ENCODE results near the gene LRRC43. TPM values are rescaled to one million over a fixed set of nuclear protein-coding genes. Genes with fewer than 3 reads are reported as not detected.
"Not testable (repeated sequence)": the region's sequence is repeated elsewhere in the genome, so short reads cannot be mapped to it uniquely, and the experiment has no call there.

The LRRC43 gene
- total and polyA plus RNA-seq, 2 experiments from 2014 or later: 0.45 TPM; not detected in 1

DNA sequence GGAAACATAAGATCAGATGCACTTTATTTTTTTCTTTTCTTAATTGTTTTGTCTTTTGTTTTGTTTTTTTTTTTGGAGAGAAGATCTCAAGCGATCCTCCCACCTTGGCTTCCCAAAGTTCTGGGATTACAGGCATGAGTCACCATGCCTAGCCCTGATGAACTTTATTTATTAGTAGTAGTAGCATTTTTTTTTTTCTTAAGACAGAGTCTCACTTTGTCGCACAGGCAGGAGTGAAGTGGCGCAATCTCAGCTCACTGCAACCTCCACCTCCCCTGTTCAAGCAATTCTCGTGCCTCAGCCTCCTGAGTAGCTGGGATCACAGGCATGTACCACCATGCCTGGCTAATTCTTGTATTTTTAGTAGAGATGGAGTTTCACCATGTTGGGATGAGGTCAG, 6.5 kb upstream of the LRRC43 start:
- H3K27me3 ChIP-seq (ENCODE audit: insufficient read depth); H3K36me3 Mint-ChIP-seq (ENCODE audit: low read depth); H3K79me2 ChIP-seq (replicated peaks; ENCODE audit: insufficient read depth); ATAC-seq; H3K4me2 ChIP-seq; H3K27ac Mint-ChIP-seq; H3K4me1 ChIP-seq (ENCODE audit: insufficient read depth); H2AFZ ChIP-seq; H3F3A ChIP-seq (replicated peaks; ENCODE audit: low read depth); H4K20me1 ChIP-seq (replicated peaks; ENCODE audit: insufficient read depth); H3K36me3 ChIP-seq (ENCODE audit: insufficient read depth); H3K27ac ChIP-seq (ENCODE audit: low read depth); H3K4me3 ChIP-seq; DNase-seq (ENCODE audit: low spot score); H3K4me1 Mint-ChIP-seq; H3K9me3 Mint-ChIP-seq; H3K9me2 ChIP-seq (ENCODE audit: insufficient read depth); H3K27me3 Mint-ChIP-seq (ENCODE audit: insufficient read depth, low read depth, poor library complexity); H3K4me3 Mint-ChIP-seq: not testable (repeated sequence)

DNA sequence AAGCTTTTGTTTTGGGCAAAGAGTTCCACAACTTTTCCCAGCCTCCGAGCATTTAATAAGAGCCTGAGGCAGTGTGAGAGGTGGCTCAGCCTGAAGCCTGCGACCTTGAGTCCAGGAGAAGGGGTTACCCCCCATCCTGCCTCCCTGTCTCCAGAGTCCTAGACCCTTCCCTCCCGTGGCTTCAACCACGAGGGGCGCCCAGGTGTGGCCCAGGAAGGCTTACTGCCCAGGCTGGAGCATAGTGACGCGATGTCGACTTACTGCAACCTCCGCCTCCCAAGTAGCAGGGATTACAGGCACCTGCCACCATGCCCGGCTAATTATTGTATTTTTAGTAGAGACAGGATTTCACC, 641 bp downstream of the LRRC43 start:
- H3K4me2 ChIP-seq: peak overlapping the region; percentile 83
- TF ChIP-seq, protein P1, sequence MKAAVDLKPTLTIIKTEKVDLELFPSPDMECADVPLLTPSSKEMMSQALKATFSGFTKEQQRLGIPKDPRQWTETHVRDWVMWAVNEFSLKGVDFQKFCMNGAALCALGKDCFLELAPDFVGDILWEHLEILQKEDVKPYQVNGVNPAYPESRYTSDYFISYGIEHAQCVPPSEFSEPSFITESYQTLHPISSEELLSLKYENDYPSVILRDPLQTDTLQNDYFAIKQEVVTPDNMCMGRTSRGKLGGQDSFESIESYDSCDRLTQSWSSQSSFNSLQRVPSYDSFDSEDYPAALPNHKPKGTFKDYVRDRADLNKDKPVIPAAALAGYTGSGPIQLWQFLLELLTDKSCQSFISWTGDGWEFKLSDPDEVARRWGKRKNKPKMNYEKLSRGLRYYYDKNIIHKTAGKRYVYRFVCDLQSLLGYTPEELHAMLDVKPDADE (IDR thresholded peaks at IDR 0.05): no peak
- no peak for TF ChIP-seq EZH2 (IDR thresholded peaks at IDR 0.05; ENCODE audit: low read depth, unreplicated experiment)
- TF ChIP-seq STAT1 (IDR thresholded peaks at IDR 0.05; ENCODE audit: unreplicated experiment): no peak
- no peak for TF ChIP-seq EZH2phosphoT487 (IDR thresholded peaks at IDR 0.05; ENCODE audit: unreplicated experiment)
- TF ChIP-seq CREB1 (CRISPR knock-in tag; IDR thresholded peaks at IDR 0.05; ENCODE audit: low read depth): no peak
- TF ChIP-seq, protein P2, sequence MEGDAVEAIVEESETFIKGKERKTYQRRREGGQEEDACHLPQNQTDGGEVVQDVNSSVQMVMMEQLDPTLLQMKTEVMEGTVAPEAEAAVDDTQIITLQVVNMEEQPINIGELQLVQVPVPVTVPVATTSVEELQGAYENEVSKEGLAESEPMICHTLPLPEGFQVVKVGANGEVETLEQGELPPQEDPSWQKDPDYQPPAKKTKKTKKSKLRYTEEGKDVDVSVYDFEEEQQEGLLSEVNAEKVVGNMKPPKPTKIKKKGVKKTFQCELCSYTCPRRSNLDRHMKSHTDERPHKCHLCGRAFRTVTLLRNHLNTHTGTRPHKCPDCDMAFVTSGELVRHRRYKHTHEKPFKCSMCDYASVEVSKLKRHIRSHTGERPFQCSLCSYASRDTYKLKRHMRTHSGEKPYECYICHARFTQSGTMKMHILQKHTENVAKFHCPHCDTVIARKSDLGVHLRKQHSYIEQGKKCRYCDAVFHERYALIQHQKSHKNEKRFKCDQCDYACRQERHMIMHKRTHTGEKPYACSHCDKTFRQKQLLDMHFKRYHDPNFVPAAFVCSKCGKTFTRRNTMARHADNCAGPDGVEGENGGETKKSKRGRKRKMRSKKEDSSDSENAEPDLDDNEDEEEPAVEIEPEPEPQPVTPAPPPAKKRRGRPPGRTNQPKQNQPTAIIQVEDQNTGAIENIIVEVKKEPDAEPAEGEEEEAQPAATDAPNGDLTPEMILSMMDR (conservative IDR thresholded peaks at IDR 0.05; ENCODE audit: low read depth in 2 of 2): no peak
- no peak for TF ChIP-seq POLR2AphosphoS5 (IDR thresholded peaks at IDR 0.05; ENCODE audit: low read depth)
- TF ChIP-seq, protein P3, sequence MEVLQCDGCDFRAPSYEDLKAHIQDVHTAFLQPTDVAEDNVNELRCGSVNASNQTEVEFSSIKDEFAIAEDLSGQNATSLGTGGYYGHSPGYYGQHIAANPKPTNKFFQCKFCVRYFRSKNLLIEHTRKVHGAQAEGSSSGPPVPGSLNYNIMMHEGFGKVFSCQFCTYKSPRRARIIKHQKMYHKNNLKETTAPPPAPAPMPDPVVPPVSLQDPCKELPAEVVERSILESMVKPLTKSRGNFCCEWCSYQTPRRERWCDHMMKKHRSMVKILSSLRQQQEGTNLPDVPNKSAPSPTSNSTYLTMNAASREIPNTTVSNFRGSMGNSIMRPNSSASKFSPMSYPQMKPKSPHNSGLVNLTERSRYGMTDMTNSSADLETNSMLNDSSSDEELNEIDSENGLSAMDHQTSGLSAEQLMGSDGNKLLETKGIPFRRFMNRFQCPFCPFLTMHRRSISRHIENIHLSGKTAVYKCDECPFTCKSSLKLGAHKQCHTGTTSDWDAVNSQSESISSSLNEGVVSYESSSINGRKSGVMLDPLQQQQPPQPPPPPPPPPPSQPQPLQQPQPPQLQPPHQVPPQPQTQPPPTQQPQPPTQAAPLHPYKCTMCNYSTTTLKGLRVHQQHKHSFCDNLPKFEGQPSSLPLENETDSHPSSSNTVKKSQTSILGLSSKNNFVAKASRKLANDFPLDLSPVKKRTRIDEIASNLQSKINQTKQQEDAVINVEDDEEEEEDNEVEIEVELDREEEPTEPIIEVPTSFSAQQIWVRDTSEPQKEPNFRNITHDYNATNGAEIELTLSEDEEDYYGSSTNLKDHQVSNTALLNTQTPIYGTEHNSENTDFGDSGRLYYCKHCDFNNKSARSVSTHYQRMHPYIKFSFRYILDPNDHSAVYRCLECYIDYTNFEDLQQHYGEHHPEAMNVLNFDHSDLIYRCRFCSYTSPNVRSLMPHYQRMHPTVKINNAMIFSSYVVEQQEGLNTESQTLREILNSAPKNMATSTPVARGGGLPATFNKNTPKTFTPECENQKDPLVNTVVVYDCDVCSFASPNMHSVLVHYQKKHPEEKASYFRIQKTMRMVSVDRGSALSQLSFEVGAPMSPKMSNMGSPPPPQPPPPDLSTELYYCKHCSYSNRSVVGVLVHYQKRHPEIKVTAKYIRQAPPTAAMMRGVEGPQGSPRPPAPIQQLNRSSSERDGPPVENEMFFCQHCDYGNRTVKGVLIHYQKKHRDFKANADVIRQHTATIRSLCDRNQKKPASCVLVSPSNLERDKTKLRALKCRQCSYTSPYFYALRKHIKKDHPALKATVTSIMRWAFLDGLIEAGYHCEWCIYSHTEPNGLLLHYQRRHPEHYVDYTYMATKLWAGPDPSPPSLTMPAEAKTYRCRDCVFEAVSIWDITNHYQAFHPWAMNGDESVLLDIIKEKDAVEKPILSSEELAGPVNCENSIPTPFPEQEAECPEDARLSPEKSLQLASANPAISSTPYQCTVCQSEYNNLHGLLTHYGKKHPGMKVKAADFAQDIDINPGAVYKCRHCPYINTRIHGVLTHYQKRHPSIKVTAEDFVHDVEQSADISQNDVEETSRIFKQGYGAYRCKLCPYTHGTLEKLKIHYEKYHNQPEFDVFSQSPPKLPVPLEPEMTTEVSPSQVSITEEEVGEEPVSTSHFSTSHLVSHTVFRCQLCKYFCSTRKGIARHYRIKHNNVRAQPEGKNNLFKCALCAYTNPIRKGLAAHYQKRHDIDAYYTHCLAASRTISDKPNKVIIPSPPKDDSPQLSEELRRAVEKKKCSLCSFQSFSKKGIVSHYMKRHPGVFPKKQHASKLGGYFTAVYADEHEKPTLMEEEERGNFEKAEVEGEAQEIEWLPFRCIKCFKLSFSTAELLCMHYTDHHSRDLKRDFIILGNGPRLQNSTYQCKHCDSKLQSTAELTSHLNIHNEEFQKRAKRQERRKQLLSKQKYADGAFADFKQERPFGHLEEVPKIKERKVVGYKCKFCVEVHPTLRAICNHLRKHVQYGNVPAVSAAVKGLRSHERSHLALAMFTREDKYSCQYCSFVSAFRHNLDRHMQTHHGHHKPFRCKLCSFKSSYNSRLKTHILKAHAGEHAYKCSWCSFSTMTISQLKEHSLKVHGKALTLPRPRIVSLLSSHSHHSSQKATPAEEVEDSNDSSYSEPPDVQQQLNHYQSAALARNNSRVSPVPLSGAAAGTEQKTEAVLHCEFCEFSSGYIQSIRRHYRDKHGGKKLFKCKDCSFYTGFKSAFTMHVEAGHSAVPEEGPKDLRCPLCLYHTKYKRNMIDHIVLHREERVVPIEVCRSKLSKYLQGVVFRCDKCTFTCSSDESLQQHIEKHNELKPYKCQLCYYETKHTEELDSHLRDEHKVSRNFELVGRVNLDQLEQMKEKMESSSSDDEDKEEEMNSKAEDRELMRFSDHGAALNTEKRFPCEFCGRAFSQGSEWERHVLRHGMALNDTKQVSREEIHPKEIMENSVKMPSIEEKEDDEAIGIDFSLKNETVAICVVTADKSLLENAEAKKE (CRISPR knock-in tag; IDR thresholded peaks at IDR 0.05): no peak
- no peak for TF ChIP-seq JUNB (IDR thresholded peaks at IDR 0.05; ENCODE audit: unreplicated experiment)
- TF ChIP-seq ZNF114 (CRISPR knock-in tag; IDR thresholded peaks at IDR 0.05): no peak

More for the DNA sequence above, 641 bp downstream of the LRRC43 start:
- H3K27ac ChIP-seq (ENCODE audit: low read depth): no peak overlapping the region
- Mint-ChIP-seq H3K9me3 (no peaks in the 10 kb centered on the region), H3K27me3 (ENCODE audit: insufficient read depth, low read depth, poor library complexity) (peaks cover 24% of the 10 kb centered on the region), H3K4me1 (peaks cover 6% of the 10 kb centered on the region; the same call in 2 of the 3 replicates), H3K36me3 (ENCODE audit: low read depth) (no peaks in the 10 kb centered on the region), H3K4me3 (peak overlapping the region; percentile 72), H3K27ac (no peak overlapping the region)
- no peaks in the 10 kb centered on the region for H3F3A ChIP-seq (replicated peaks; ENCODE audit: low read depth)
- ATAC-seq: peak; percentile 32
- peaks cover 16% of the 10 kb centered on the region for H3K27me3 ChIP-seq (ENCODE audit: insufficient read depth)
- no peaks in the 10 kb centered on the region for H3K4me1 ChIP-seq (ENCODE audit: insufficient read depth)
- no peaks in the 10 kb centered on the region for H3K79me2 ChIP-seq (replicated peaks; ENCODE audit: insufficient read depth)
- no peaks in the 10 kb centered on the region for H3K9me2 ChIP-seq (ENCODE audit: insufficient read depth)
- H3K4me3 ChIP-seq: peak overlapping the region; percentile 68
- H4K20me1 ChIP-seq (replicated peaks; ENCODE audit: insufficient read depth): no peaks in the 10 kb centered on the region
- peak; percentile 34 for DNase-seq (ENCODE audit: low spot score)
- peak overlapping the region; percentile 99 for H2AFZ ChIP-seq
- H3K36me3 ChIP-seq (ENCODE audit: insufficient read depth): no peaks in the 10 kb centered on the region

All from GM23338 (cell line).